Measurements from ENCODE around the gene TIMP2.

DNA sequence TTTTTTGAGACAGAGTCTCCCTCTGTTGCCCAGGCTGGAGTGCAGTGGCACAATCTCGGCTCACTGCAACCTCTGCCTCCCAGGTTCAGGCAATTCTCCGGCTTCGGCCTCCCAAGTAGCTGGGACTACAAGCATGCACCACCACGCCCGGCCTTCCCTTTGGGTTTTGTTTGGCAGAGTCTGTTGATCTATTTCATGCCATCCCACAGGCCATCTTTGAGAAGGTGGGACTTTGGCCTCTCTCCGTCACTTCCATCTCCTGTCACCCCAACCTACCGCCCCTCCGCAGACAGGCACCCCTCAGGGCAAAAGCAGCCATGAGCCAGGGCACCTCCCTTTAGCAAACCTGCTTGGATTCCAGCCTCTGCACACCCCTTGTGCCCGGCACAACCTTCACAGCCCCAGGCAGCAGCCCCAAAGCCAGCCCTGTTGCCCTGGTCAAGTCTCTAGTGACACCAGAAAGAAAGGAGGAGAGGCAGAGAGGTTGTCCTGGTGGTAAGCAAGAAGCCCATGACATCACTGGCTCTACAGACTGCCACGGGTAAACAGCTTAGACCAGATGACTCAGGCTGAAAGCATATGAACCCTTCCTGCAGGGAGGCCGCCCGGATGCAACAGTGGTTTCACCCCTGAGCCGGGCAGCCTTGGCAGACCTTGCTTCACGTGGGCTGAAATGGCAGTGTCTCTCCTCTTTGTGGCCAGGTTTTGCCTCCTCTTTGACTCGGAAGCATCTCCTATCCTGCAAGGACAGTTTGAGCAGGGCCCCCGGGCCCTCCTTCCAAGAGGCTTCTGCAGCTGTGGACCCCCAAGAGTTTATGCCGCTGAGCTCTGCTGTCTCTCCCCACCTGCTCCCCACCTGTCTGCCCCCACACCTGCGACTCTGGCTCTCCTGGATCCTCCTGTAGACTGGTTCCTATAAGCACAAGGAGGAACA is 8.1 kb upstream of the TIMP2 start:
- TF ChIP-seq TCF7L2 (IDR thresholded peaks at IDR 0.05; ENCODE audit: low read depth, low read length) (no peak), KDM6A (CRISPR knock-in tag; IDR thresholded peaks at IDR 0.05; ENCODE audit: low read depth) (0 out of 2 replicates have a peak, but pooled peaks have one; percentile 23), CEBPB (IDR thresholded peaks at IDR 0.05; ENCODE audit: borderline replicate concordance, low read depth, low read length) (peak; percentile 62), TAF1 (CRISPR knock-in tag; IDR thresholded peaks at IDR 0.05) (0 out of 2 replicates have a peak, but pooled peaks have one; percentile 6), CHD4 (IDR thresholded peaks at IDR 0.05; ENCODE audit: borderline replicate concordance, low read length) (no peak)
- TF ChIP-seq, protein P1, sequence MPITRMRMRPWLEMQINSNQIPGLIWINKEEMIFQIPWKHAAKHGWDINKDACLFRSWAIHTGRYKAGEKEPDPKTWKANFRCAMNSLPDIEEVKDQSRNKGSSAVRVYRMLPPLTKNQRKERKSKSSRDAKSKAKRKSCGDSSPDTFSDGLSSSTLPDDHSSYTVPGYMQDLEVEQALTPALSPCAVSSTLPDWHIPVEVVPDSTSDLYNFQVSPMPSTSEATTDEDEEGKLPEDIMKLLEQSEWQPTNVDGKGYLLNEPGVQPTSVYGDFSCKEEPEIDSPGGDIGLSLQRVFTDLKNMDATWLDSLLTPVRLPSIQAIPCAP (CRISPR knock-in tag; IDR thresholded peaks at IDR 0.05; ENCODE audit: low read depth) = no peak
